ENCODE results near the gene MYRIP.

MYRIP gene

DNA sequence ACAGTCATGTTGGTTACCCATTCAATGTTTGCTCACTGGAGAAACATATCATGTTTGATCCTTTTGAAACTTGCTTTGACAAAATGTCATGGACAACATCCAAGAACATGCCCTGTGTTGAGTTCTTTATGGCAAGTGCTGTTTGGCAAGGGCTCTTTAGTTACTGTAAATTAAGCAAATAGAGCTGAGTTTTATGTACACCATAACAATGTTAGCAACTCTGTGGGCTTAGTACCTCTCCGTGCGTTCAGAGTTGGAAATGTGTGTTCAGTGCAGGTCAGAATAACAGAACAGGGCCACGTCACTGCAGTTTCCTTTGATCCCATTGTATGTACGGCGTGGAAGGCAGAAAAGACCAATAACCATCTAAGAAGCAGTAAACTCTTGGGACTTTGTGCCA lies 132.5 kb downstream of the MYRIP start:
- Histone ChIP-seq H3K4me2 (ENCODE audit: low read length) (no peak overlapping the region), H3K4me1 (ENCODE audit: insufficient read depth, low read length, severe bottlenecking) (no peaks in the 10 kb centered on the region), H3K4me3 (ENCODE audit: low read depth, low read length, poor library complexity, severe bottlenecking) (no peak overlapping the region), H3K27ac (ENCODE audit: low read depth, low read length, poor library complexity, severe bottlenecking) (no peak overlapping the region), H3F3A (ENCODE audit: insufficient read depth, low read length) (no peaks in the 10 kb centered on the region), H3K36me3 (ENCODE audit: insufficient read depth, low read length) (no peaks in the 10 kb centered on the region), H3K9me3 (ENCODE audit: low read length) (no peaks in the 10 kb centered on the region), H3K27me3 (ENCODE audit: insufficient read depth, low read length) (no peaks in the 10 kb centered on the region), H2AFZ (ENCODE audit: low read length) (no peak overlapping the region), H3K9ac (ENCODE audit: low read length) (no peak overlapping the region), H3K9me2 (ENCODE audit: low read depth, low read length) (no peaks in the 10 kb centered on the region), H4K20me1 (ENCODE audit: insufficient read depth, low read length) (no peaks in the 10 kb centered on the region), H3K79me2 (ENCODE audit: insufficient read depth, low read length) (no peaks in the 10 kb centered on the region)
- TF ChIP-seq EZH2 (IDR thresholded peaks at IDR 0.05; ENCODE audit: borderline replicate concordance, low read length), result no peak
- TF ChIP-seq, protein P1, sequence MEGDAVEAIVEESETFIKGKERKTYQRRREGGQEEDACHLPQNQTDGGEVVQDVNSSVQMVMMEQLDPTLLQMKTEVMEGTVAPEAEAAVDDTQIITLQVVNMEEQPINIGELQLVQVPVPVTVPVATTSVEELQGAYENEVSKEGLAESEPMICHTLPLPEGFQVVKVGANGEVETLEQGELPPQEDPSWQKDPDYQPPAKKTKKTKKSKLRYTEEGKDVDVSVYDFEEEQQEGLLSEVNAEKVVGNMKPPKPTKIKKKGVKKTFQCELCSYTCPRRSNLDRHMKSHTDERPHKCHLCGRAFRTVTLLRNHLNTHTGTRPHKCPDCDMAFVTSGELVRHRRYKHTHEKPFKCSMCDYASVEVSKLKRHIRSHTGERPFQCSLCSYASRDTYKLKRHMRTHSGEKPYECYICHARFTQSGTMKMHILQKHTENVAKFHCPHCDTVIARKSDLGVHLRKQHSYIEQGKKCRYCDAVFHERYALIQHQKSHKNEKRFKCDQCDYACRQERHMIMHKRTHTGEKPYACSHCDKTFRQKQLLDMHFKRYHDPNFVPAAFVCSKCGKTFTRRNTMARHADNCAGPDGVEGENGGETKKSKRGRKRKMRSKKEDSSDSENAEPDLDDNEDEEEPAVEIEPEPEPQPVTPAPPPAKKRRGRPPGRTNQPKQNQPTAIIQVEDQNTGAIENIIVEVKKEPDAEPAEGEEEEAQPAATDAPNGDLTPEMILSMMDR (IDR thresholded peaks at IDR 0.05; ENCODE audit: low read length), result no peak

DNA sequence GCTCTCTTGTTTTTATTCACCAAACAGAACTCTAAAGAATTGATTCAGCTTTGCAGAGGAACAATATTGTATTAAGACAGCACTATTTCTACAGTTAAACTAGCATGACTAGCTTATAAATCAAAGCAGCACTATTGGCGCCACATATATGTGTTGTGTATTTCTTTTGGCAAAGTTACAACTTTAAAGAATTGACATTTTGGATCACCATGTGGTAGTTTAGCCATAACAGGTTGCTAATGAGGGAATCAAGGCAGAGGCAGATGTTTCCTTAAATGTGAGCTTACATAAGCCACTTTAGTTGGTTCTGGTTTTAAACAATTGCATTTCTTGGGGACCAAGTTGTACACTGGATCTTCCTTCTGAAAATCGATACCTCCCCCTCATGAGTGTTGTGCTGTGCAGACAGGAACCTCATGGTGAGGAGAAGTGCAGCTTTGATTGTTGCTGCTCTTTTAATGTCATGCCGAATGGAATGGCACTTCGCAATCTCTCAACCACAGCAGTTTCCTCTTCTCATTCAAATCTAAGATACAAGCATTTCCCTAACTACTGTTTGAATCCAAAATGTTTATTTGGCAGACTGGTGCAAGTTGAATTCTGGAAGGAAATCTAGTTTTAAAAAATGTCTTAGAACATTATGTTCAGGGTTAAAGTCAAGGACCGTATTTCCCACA lies 151.2 kb downstream of the MYRIP start:
- no peaks in the 10 kb centered on the region for H3K79me2 ChIP-seq (ENCODE audit: insufficient read depth, low read length)
- no peaks in the 10 kb centered on the region for H3F3A ChIP-seq (ENCODE audit: insufficient read depth, low read length)
- no peaks in the 10 kb centered on the region for H3K9me2 ChIP-seq (ENCODE audit: low read depth, low read length)
- H3K4me3 ChIP-seq (ENCODE audit: low read depth, low read length, poor library complexity, severe bottlenecking), result no peak overlapping the region
- H3K4me1 ChIP-seq (ENCODE audit: insufficient read depth, low read length, severe bottlenecking), result no peaks in the 10 kb centered on the region
- no peaks in the 10 kb centered on the region for H3K36me3 ChIP-seq (ENCODE audit: insufficient read depth, low read length)
- H3K4me2 ChIP-seq (ENCODE audit: low read length), result no peak overlapping the region
- no peak overlapping the region for H3K27ac ChIP-seq (ENCODE audit: low read depth, low read length, poor library complexity, severe bottlenecking)
- H3K27me3 ChIP-seq (ENCODE audit: insufficient read depth, low read length), result no peaks in the 10 kb centered on the region
- no peak overlapping the region for H2AFZ ChIP-seq (ENCODE audit: low read length)
- TF ChIP-seq EZH2 (IDR thresholded peaks at IDR 0.05; ENCODE audit: borderline replicate concordance, low read length), result no peak
- TF ChIP-seq, protein P1 (IDR thresholded peaks at IDR 0.05; ENCODE audit: low read length), result no peak
- H3K9ac ChIP-seq (ENCODE audit: low read length), result no peak overlapping the region
- no peaks in the 10 kb centered on the region for H4K20me1 ChIP-seq (ENCODE audit: insufficient read depth, low read length)
- H3K9me3 ChIP-seq (ENCODE audit: low read length), result no peaks in the 10 kb centered on the region

DNA sequence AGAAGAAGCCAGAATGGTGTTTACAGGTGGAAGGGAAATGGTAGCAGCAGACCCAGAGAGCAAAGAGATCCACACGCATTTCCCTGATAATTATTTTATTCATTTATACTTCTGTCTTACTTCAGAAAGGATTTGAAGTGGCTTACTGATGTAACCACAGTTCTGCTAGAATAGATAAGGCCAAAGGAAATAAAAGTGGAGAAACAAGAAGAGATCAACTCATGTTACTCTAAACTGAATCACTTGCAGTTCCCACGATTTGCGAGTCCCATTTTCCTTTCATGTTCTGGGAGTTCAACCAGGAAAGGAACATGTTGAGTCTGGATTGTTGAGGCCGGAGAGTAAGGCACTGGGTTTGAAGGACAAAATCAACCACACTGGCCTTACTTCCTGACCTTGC lies 151.8 kb downstream of the MYRIP start:
- no peaks in the 10 kb centered on the region for H3F3A ChIP-seq (ENCODE audit: insufficient read depth, low read length)
- no peaks in the 10 kb centered on the region for H3K9me3 ChIP-seq (ENCODE audit: low read length)
- H3K27me3 ChIP-seq (ENCODE audit: insufficient read depth, low read length), result no peaks in the 10 kb centered on the region
- H4K20me1 ChIP-seq (ENCODE audit: insufficient read depth, low read length), result no peaks in the 10 kb centered on the region
- no peak for TF ChIP-seq EZH2 (IDR thresholded peaks at IDR 0.05; ENCODE audit: borderline replicate concordance, low read length)
- TF ChIP-seq, protein P1 (IDR thresholded peaks at IDR 0.05; ENCODE audit: low read length), result no peak
- H3K27ac ChIP-seq (ENCODE audit: low read depth, low read length, poor library complexity, severe bottlenecking), result no peak overlapping the region
- no peak overlapping the region for H2AFZ ChIP-seq (ENCODE audit: low read length)
- no peaks in the 10 kb centered on the region for H3K79me2 ChIP-seq (ENCODE audit: insufficient read depth, low read length)
- H3K9ac ChIP-seq (ENCODE audit: low read length), result no peak overlapping the region
- H3K4me3 ChIP-seq (ENCODE audit: low read depth, low read length, poor library complexity, severe bottlenecking), result no peak overlapping the region
- H3K9me2 ChIP-seq (ENCODE audit: low read depth, low read length), result no peaks in the 10 kb centered on the region
- H3K4me1 ChIP-seq (ENCODE audit: insufficient read depth, low read length, severe bottlenecking), result no peaks in the 10 kb centered on the region
- no peak overlapping the region for H3K4me2 ChIP-seq (ENCODE audit: low read length)
- no peaks in the 10 kb centered on the region for H3K36me3 ChIP-seq (ENCODE audit: insufficient read depth, low read length)

All from OCI-LY1 (cell line).